GM21619 (cell line): ENCODE measurements around the gene KCNQ1.

Experiments
- ATAC-seq: cut with Tn5 transposase; IDR thresholded peaks from one replicate; pipeline ENCODE4 v1.9.1; 2021; ENCODE audit not compliant: unreplicated experiment

Gene KCNQ1

GRCh38 chr11:2643746-2644145 lies 198.9 kb downstream of the KCNQ1 start:
- no peak for ATAC-seq

- no peak for ATAC-seq
These were observed 200.3 kb downstream of the KCNQ1 start for GRCh38 chr11:2644844-2645778.

- no peak for ATAC-seq
These were observed 200.9 kb downstream of the KCNQ1 start for GRCh38 chr11:2645779-2646118.

- no peak for ATAC-seq
These were observed 202.4 kb downstream of the KCNQ1 start for GRCh38 chr11:2647167-2647566.

- ATAC-seq = no peak
These were observed 203.1 kb downstream of the KCNQ1 start for GRCh38 chr11:2647953-2648352.

GRCh38 chr11:2649400-2649799 lies 204.6 kb downstream of the KCNQ1 start:
- no peak for ATAC-seq

- no peak for ATAC-seq
These were observed 205.0 kb downstream of the KCNQ1 start for GRCh38 chr11:2649848-2650247.

GRCh38 chr11:2650343-2650867 lies 205.6 kb downstream of the KCNQ1 start:
- ATAC-seq = no peak

GRCh38 chr11:2651054-2651617 lies 206.3 kb downstream of the KCNQ1 start:
- no peak for ATAC-seq

GRCh38 chr11:2651826-2652271 lies 207.0 kb downstream of the KCNQ1 start:
- ATAC-seq = no peak

GRCh38 chr11:2652333-2653197 lies 207.8 kb downstream of the KCNQ1 start:
- no peak for ATAC-seq

GRCh38 chr11:2653198-2653551 lies 208.4 kb downstream of the KCNQ1 start:
- ATAC-seq = no peak

GRCh38 chr11:2653930-2654739 lies 209.3 kb downstream of the KCNQ1 start:
- no peak for ATAC-seq

GRCh38 chr11:2655016-2655719 lies 210.4 kb downstream of the KCNQ1 start:
- no peak for ATAC-seq

GRCh38 chr11:2655834-2656622 lies 211.2 kb downstream of the KCNQ1 start:
- no peak for ATAC-seq

GRCh38 chr11:2656859-2657258 lies 212.1 kb downstream of the KCNQ1 start:
- no peak for ATAC-seq

- ATAC-seq = no peak
These were observed 213.0 kb downstream of the KCNQ1 start for GRCh38 chr11:2657697-2658284.

- ATAC-seq = no peak
These were observed 215.6 kb downstream of the KCNQ1 start for GRCh38 chr11:2660357-2660939.
